ENCODE data around the gene C10orf67.
"Not testable (repeated sequence)": the region's sequence is repeated elsewhere in the genome, so short reads cannot be mapped to it uniquely, and the experiment has no call there.

DNA sequence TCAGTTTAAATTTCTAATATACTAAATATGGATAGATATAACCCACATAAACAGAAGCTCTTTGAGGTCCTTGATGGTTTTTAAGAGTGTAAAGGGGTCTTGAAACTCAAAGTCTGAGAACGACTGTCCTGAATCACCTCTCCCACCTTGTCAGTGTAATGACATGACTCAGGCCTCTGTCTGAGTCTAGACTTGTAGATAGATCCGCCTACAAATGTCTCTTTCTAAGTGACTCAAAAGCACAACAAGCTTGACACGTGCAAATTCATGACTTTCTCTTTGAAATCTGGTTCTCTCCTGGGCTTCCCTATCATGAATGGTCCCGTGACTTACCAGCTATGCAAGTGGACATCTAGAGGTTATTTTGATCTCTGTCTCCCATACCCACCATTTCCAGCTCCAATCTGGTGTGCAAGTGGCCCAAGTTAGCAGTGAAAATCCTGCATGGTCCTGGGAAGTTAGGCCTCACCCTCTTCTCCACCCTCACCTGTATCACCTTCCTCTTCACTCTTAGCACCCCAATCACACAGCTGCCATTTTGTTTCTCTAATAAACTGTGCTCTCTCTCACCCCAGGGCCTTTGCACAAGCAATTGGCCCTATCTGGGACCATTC, 20.9 kb upstream of the C10orf67 start:
- TF ChIP-seq, protein P1, sequence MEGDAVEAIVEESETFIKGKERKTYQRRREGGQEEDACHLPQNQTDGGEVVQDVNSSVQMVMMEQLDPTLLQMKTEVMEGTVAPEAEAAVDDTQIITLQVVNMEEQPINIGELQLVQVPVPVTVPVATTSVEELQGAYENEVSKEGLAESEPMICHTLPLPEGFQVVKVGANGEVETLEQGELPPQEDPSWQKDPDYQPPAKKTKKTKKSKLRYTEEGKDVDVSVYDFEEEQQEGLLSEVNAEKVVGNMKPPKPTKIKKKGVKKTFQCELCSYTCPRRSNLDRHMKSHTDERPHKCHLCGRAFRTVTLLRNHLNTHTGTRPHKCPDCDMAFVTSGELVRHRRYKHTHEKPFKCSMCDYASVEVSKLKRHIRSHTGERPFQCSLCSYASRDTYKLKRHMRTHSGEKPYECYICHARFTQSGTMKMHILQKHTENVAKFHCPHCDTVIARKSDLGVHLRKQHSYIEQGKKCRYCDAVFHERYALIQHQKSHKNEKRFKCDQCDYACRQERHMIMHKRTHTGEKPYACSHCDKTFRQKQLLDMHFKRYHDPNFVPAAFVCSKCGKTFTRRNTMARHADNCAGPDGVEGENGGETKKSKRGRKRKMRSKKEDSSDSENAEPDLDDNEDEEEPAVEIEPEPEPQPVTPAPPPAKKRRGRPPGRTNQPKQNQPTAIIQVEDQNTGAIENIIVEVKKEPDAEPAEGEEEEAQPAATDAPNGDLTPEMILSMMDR (IDR thresholded peaks at IDR 0.05) = not testable (repeated sequence)
- TF ChIP-seq ZFX (IDR thresholded peaks at IDR 0.05; ENCODE audit: borderline replicate concordance) = not testable (repeated sequence)
